GM10847 (cell line): ENCODE measurements around the gene ZNF511.

Source experiments
- POLR2A ChIP-seq: IDR thresholded peaks from 2 replicates; pipeline ENCODE4 v1.6.1; 2011; ENCODE audit not compliant: insufficient read length; ENCODE audit errors: extremely low read depth

The ZNF511 gene

DNA sequence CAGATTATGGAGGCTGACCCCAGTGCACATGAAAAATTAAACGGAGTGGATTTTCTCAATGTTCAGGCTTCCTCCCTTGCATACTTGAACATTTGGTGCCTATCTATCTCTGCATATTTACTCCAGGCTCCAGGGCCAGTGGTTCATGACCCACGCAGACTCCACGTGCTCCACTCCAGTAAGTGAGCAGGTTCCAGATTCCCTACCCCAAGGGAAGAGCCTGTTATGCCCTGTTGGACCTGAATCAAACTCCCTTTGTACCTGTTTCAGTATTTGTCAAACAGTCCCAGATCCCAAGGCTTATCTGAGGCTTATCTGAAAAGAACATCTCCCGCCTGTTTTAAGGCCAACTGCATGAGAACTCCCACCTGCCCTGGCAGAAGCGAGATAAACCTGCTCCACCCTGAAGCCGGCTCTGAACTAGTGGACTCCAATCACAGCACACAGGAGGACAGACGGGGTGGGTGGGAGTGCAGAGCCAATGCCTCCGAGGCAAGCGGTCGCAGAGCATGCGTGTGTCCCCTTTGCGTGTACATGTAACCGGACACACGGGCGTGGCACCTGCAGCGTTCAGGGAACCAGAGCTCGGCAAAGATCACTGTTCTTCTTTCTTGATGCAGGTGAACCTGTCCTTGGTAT, 51.4 kb downstream of the ZNF511 start:
- TF ChIP-seq POLR2A: no peak

DNA sequence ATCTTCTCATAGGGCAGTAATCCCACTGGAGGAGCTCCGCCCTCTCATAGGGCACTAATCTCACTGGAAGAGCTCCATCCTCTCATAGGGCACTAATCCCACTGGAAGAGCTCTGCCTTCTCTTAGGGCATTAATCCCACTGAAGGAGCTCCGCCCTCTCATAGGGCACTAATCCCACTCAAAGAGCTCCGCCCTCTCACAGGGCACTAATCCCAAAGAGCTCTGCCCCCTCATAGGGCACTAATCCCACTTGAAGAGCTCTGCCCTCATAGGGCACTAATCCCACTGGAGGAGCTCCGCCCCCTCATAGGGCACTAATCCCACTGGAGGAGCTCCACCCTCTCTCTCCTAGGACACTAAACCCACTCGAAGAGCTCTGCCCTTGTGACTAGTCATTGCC, 52.5 kb downstream of the ZNF511 start:
- no peak for TF ChIP-seq POLR2A

DNA sequence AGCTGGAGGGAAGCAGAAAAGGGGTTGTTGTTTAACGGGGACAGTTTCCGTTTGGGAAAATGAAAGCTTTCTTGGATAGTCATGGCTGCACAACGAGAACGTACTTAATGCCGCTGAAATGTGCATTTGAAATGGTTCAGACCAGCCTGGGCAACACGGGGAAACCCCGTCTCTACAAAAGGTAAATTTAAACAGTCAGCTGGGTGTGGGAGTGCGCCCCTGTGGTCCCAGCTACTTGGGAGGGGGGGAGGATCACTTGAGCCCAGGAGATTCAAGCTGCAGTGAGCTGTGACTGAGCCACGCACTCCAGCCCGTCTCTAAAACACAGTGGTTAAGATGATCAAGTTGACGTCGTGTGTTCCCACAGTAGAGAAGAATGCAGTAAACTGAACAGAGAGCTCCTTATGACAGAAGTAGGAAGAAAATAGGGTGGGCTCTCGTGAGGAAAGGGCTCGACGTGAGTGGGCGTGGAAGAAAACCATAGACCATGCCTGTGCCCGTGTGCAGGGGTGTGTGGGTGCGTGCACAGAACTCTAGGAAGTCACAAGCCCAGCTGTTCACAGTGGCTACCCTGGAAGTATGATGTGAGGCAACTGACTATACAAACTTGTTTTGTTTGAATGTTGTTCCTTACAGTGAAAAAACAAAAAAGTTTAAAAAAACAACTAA, 53.2 kb downstream of the ZNF511 start:
- TF ChIP-seq POLR2A: no peak
